HCT116 (cell line): ENCODE results near the gene SMTN. TPM values are rescaled to one million over a fixed set of nuclear protein-coding genes. Genes with fewer than 3 reads are reported as not detected.

Source experiments
- ATAC-seq: fragments of 200-7000 bp; cut with Tn5 transposase; 2 replicates; pipeline ENCODE4 v1.9.1; 2020; ENCODE audit warnings: mild to moderate bottlenecking, moderate library complexity
- BruUV-seq: library from RNA; stranded (reverse); fragments of 400-500 nt; replicated peaks from 2 replicates; lab custom pipeline; 2021; lab: Mats Ljungman, UMichigan
- CTCF ChIA-PET: fragments of 300-600 bp; sonication (Branson Sonifier 250); formaldehyde crosslinking; loops from one replicate; lab custom pipeline; 2021; ENCODE audit warnings: antibody characterized with exemption; lab: Charles Lee
- POLR2A ChIA-PET: fragments of 300-600, 350-600 bp; sonication (Branson Sonifier 250); formaldehyde crosslinking; loops from one replicate; lab custom pipeline; 2021; ENCODE audit warnings: antibody characterized with exemption; lab: Charles Lee
- RAD21 ChIA-PET, 2 experiments: fragments of 300-600 bp; sonication (Branson Sonifier 250); formaldehyde crosslinking; loops; one replicate each; lab custom pipeline; 2023; ENCODE audit warnings: low total read pairs in 2 of 2; ENCODE audit not compliant: uncharacterized antibody in 2 of 2, unreplicated experiment in 2 of 2, low non-redundant PET in 1 of 2; lab: Charles Lee
- DNase-seq: peaks from one replicate; pipeline ENCODE4 v3.0.0-alpha.2; 2010; ENCODE audit warnings: low read depth, low spot score
- H2AFZ ChIP-seq: fragments of 200-600 bp; shearing (Covaris generic), sonication (generic); 2 replicates; pipeline ENCODE4 v1.6.1; 2017; ENCODE audit warnings: low read depth, mixed run types, mixed read lengths, antibody characterized with exemption, low read length; ENCODE audit not compliant: poor library complexity, severe bottlenecking
- H3K27ac ChIP-seq: 2 replicates; pipeline ENCODE4 v1.5.1; 2012; ENCODE audit warnings: low read depth, low read length
- H3K27me3 ChIP-seq: fragments of 200-600 bp; sonication (generic); 2 replicates; pipeline ENCODE4 v1.6.1; 2016; ENCODE audit warnings: mixed run types, low read length, mixed read lengths; ENCODE audit not compliant: insufficient read depth
- H3K36me3 ChIP-seq, 2 experiments: fragments of 200-500 bp in 1 of 2; fragments of 200-600 bp in 1 of 2; sonication (Bioruptor generic) in 1 of 2; sonication (generic) in 1 of 2; 2 replicates each; pipeline versions ENCODE4 v1.5.1 to v1.6.1; 2014 to 2016; ENCODE audit warnings: low read length in 2 of 2, inconsistent platforms in 1 of 2, mixed read lengths in 1 of 2, mixed run types in 1 of 2; ENCODE audit not compliant: insufficient read depth in 2 of 2, control insufficient read depth in 1 of 2
- H3K4me1 ChIP-seq, 2 experiments: fragments of 200-600 bp in 1 of 2; sonication (generic) in 1 of 2; 2 replicates each; pipeline versions ENCODE4 v1.5.1 to v1.6.1; 2012 to 2017; ENCODE audit warnings: low read length in 2 of 2, inconsistent platforms in 1 of 2, mild to moderate bottlenecking in 1 of 2, mixed read lengths in 1 of 2, mixed run types in 1 of 2, moderate library complexity in 1 of 2; ENCODE audit not compliant: insufficient read depth in 2 of 2, control insufficient read depth in 1 of 2
- H3K4me2 ChIP-seq: fragments of 200-600 bp; sonication (generic); 2 replicates; pipeline ENCODE4 v1.6.1; 2017; ENCODE audit warnings: mixed run types, low read length, mixed read lengths
- H3K4me3 ChIP-seq, 2 experiments: fragments of 200-600 bp in 1 of 2; sonication (generic) in 1 of 2; replicated peaks in 1 of 2; 2 replicates each; pipeline ENCODE4 v1.5.1; 2011 to 2016; ENCODE audit warnings: low read length in 2 of 2, control low read depth in 1 of 2, low read depth in 1 of 2, mild to moderate bottlenecking in 1 of 2, mixed read lengths in 1 of 2, mixed run types in 1 of 2
- H3K79me2 ChIP-seq: fragments of 200-600 bp; sonication (generic); 2 replicates; pipeline ENCODE4 v1.6.1; 2017; ENCODE audit warnings: mild to moderate bottlenecking, mixed run types, low read length, moderate library complexity, mixed read lengths; ENCODE audit not compliant: insufficient read depth
- H3K9ac ChIP-seq: fragments of 200-600 bp; sonication (generic); 2 replicates; pipeline ENCODE4 v1.6.1; 2016; ENCODE audit warnings: low read length, mixed read lengths
- H3K9me2 ChIP-seq: fragments of 200-600 bp; sonication (generic), shearing (Covaris generic); 2 replicates; pipeline ENCODE4 v1.6.1; 2017; ENCODE audit warnings: mixed run types, mild to moderate bottlenecking, moderate library complexity; ENCODE audit not compliant: insufficient read depth
- H3K9me3 ChIP-seq, 2 experiments: fragments of 200-500 bp in 1 of 2; fragments of 200-600 bp in 1 of 2; sonication (Bioruptor generic) in 1 of 2; sonication (generic) in 1 of 2; 2 replicates each; pipeline ENCODE4 v1.6.1; 2014 to 2017; ENCODE audit warnings: low read length in 2 of 2, mixed read lengths in 2 of 2, inconsistent platforms in 1 of 2, low read depth in 1 of 2, mild to moderate bottlenecking in 1 of 2, mixed run types in 1 of 2, moderate library complexity in 1 of 2; ENCODE audit not compliant: control insufficient read depth in 1 of 2, insufficient read depth in 1 of 2
- H4K20me1 ChIP-seq: fragments of 200-600 bp; sonication (generic), shearing (Covaris generic); 2 replicates; pipeline ENCODE4 v1.6.1; 2017; ENCODE audit warnings: mixed run types, mild to moderate bottlenecking, moderate library complexity; ENCODE audit not compliant: insufficient read depth
- ATF3 ChIP-seq: IDR thresholded peaks from 2 replicates; pipeline ENCODE4 v1.6.1; 2012
- CEBPB ChIP-seq: IDR thresholded peaks from 2 replicates; pipeline ENCODE4 v1.6.1; 2012; ENCODE audit warnings: low read depth
- EGR1 ChIP-seq: IDR thresholded peaks from 2 replicates; pipeline ENCODE4 v1.6.1; 2012; ENCODE audit warnings: low read depth
- EZH2 ChIP-seq: fragments of 200-600 bp; sonication (generic); IDR thresholded peaks from 2 replicates; pipeline ENCODE4 v1.6.1; 2017; ENCODE audit warnings: antibody characterized with exemption, mixed run types
- FOSL1 ChIP-seq: IDR thresholded peaks from 2 replicates; pipeline ENCODE4 v1.6.1; 2012; ENCODE audit warnings: low read depth
- JUND ChIP-seq: IDR thresholded peaks from 2 replicates; pipeline ENCODE4 v1.6.1; 2012
- MAX ChIP-seq: IDR thresholded peaks from 2 replicates; pipeline ENCODE4 v1.6.1; 2012
- POLR2A ChIP-seq: IDR thresholded peaks from 2 replicates; pipeline ENCODE4 v1.7.0; 2011; ENCODE audit warnings: borderline replicate concordance; ENCODE audit not compliant: insufficient read depth, insufficient read length; ENCODE audit errors: extremely low read depth
- POLR2AphosphoS5 ChIP-seq: IDR thresholded peaks from 2 replicates; pipeline ENCODE4 v1.6.1; 2011; ENCODE audit warnings: mild to moderate bottlenecking, low read depth, low read length, moderate library complexity
- RAD21 ChIP-seq: IDR thresholded peaks from 2 replicates; pipeline ENCODE4 v1.6.1; 2012; ENCODE audit warnings: low read depth, mild to moderate bottlenecking
- SIN3A ChIP-seq: IDR thresholded peaks from 2 replicates; pipeline ENCODE4 v1.6.1; 2012; ENCODE audit warnings: low read depth
- SP1 ChIP-seq: IDR thresholded peaks from 2 replicates; pipeline ENCODE4 v1.6.1; 2012; ENCODE audit warnings: low read depth
- TCF7L2 ChIP-seq: IDR thresholded peaks from 2 replicates; pipeline ENCODE4 v1.7.0; 2011; ENCODE audit warnings: borderline replicate concordance, inconsistent platforms; ENCODE audit not compliant: insufficient read depth, insufficient read length; ENCODE audit errors: extremely low read depth
- ZBTB33 ChIP-seq: IDR thresholded peaks from 2 replicates; pipeline ENCODE4 v1.6.1; 2011; ENCODE audit warnings: mild to moderate bottlenecking, low read length, moderate library complexity; ENCODE audit not compliant: insufficient replicate concordance; ENCODE audit errors: extremely low read depth
- ZFX ChIP-seq: fragments of 450-650 bp; IDR thresholded peaks from 2 replicates; pipeline ENCODE4 v1.6.1; 2017
- intact Hi-C: fragments of 100-400 bp; cut with micrococcal nuclease; formaldehyde crosslinking; loops from 2 replicates; pipeline ENCODE4 v1.10.0; 2022
- total RNA-seq: library from RNA; stranded (reverse); gene quantifications from one replicate; pipeline ENCODE4 v1.2.1, GENCODE V29; 2021; ENCODE audit not compliant: unreplicated experiment
- TF ChIP-seq, protein P1 (sequence below), 3 experiments: fragments of 200-600 bp in 1 of 3; sonication (generic) in 1 of 3; IDR thresholded peaks in 2 of 3; conservative IDR thresholded peaks in 1 of 3; 2 replicates each; pipeline ENCODE4 v1.5.1; 2012 to 2017; ENCODE audit warnings: low read depth in 2 of 3, low read length in 2 of 3, antibody characterized with exemption in 1 of 3, borderline replicate concordance in 1 of 3, control low read depth in 1 of 3, mild to moderate bottlenecking in 1 of 3, mixed read lengths in 1 of 3, mixed run types in 1 of 3, moderate library complexity in 1 of 3; ENCODE audit not compliant: insufficient read depth in 1 of 3

The SMTN gene
- total RNA-seq, 1 experiment from 2014 or later: 148 TPM

DNA sequence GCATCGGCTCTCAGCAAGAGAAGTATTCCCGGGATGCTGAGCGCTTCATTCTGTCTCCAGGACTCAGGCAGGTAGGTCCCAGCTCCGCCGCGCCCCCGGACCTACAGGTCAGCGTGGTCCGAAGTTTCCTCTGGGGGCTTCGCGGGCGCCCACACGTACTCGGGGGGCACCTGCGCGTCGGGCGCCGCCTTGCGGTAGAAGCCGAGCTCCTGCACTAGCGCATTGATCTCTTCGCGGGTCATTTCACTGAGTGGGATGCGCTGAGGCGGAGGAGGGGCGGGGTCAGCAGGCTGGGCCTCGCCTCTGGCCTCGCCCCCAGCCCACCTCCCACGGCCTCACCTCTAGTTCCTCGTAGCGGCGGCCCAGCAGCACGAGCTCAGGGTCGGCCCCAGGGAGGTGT lies 23.8 kb downstream of the SMTN start:
- no peak overlapping the region for H2AFZ ChIP-seq
- POLR2A ChIA-PET: no interaction called here
- no peak overlapping the region for H3K4me3 ChIP-seq
- CTCF ChIA-PET: no interaction called here
- H3K9ac ChIP-seq: no peak overlapping the region
- no peaks in the 10 kb centered on the region for H4K20me1 ChIP-seq
- RAD21 ChIA-PET: no interaction called here
- no peaks in the 10 kb centered on the region; the same call in 1 of the 2 replicates for H3K79me2 ChIP-seq
- peaks cover 14 to 32% of the 10 kb centered on the region in 2 experiments; a peak in 3 of 4 replicates for H3K4me1 ChIP-seq
- H3K9me3 ChIP-seq: no peaks in the 10 kb centered on the region
- H3K9me2 ChIP-seq: no peaks in the 10 kb centered on the region
- no peak overlapping the region for H3K27ac ChIP-seq
- intact Hi-C loops: no loop called here
- no peak for TF ChIP-seq POLR2AphosphoS5
- TF ChIP-seq FOSL1: no peak
- no peak for TF ChIP-seq JUND
- no peak for TF ChIP-seq MAX
- TF ChIP-seq EZH2: no peak
- TF ChIP-seq RAD21: no peak
- TF ChIP-seq POLR2A: no peak
- TF ChIP-seq TCF7L2: no peak
- no peak for TF ChIP-seq ATF3
- no peak for TF ChIP-seq SIN3A
- no peak for TF ChIP-seq SP1
- TF ChIP-seq, protein P1, sequence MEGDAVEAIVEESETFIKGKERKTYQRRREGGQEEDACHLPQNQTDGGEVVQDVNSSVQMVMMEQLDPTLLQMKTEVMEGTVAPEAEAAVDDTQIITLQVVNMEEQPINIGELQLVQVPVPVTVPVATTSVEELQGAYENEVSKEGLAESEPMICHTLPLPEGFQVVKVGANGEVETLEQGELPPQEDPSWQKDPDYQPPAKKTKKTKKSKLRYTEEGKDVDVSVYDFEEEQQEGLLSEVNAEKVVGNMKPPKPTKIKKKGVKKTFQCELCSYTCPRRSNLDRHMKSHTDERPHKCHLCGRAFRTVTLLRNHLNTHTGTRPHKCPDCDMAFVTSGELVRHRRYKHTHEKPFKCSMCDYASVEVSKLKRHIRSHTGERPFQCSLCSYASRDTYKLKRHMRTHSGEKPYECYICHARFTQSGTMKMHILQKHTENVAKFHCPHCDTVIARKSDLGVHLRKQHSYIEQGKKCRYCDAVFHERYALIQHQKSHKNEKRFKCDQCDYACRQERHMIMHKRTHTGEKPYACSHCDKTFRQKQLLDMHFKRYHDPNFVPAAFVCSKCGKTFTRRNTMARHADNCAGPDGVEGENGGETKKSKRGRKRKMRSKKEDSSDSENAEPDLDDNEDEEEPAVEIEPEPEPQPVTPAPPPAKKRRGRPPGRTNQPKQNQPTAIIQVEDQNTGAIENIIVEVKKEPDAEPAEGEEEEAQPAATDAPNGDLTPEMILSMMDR (IDR thresholded peaks at IDR 0.05 in 2 of 3, conservative IDR thresholded peaks at IDR 0.05 in 1 of 3; ENCODE audit: borderline replicate concordance in 1 of 3, insufficient read depth in 1 of 3, low read depth in 2 of 3, low read length in 2 of 3): no peak
- no peak for TF ChIP-seq EGR1
- TF ChIP-seq ZFX: no peak
- no peak for TF ChIP-seq ZBTB33
- no peak for TF ChIP-seq CEBPB
- peaks cover 5 to 15% of the 10 kb centered on the region in 2 experiments; a peak in 2 of 4 replicates for H3K36me3 ChIP-seq
- H3K27me3 ChIP-seq: no peaks in the 10 kb centered on the region
- ATAC-seq (no peak), DNase-seq (no peak)
- no peak overlapping the region for H3K4me2 ChIP-seq
- BruUV-seq: no TSS peak
